Mesenteric fat pad (tissue), 1 donor: ENCODE results near the gene SS18L1. TPM values are rescaled to one million over a fixed set of nuclear protein-coding genes. Genes with fewer than 3 reads are reported as not detected.
"Not testable (repeated sequence)": the region's sequence is repeated elsewhere in the genome, so short reads cannot be mapped to it uniquely, and the experiment has no call there.

ENCODE experiments used
- DNase-seq: peaks from one replicate; pipeline ENCODE4 v3.0.0-alpha.2; 2020; ENCODE audit warnings: low spot score
- total RNA-seq: library from RNA; stranded (reverse); fragmentation: NEBNext Ultra II Directional; extraction: Animal tissue kit (Norgen Biotek cat#: 25700); gene quantifications from one replicate; pipeline ENCODE4 v1.2.1, GENCODE V29; 2021
- donor health status: DM: yes; HTN: yes; CAD: no.

The SS18L1 gene
- total RNA-seq, 1 donor from 2014 or later: 9.0 TPM

DNA sequence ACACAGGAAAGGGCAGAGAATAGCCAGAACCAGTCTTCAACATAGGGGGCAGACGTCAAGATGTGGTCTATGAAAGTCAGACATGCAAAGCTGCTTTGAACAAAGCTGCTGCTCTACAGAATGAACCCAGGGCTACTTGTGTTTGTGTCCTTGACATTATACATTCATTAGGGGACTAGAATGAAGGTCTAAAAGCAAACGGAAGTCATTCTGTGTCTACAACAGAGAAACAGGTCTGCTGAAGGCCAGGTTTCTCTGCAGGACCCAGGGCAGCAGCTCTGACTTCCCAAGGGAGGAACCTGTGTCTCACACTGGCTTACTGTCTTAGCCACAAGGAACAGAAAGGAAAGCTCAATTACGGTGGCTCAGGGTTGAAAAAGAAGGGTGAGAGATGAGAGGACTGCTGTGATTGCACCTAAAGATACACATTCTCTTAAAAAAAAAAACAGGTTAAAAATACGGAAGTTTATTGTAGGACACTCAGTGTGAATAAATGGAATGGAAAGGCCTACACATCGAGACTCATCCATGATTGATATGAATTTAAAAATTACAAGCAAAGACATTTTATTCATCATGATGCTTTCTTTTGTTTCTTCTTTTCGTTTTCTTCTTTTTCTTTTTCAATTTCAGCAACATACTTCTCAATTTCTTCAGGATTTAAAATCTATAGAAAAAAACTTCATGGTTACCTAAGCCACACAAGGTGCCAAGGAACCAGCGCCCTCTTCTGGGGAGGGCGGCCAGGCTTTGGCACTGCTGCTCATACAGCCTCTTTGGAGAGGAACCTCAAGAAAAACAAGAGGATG, 7.1 kb upstream of the SS18L1 start:
- DNase-seq: no peak

DNA sequence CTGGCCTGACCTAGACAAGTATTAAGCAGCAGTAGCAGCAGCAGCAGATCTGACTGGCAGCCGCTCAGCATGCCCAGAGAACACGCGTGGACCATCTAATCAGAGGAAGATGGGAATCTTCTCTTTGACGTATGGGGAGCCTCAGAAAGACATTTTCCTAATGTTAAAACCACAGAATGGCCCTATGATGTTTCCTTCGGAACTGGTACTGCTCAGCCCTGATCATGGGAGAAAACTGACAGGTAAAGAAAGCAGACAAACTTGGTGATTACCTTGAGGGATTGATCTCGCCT, 6.5 kb upstream of the SS18L1 start:
- no peak for DNase-seq

DNA sequence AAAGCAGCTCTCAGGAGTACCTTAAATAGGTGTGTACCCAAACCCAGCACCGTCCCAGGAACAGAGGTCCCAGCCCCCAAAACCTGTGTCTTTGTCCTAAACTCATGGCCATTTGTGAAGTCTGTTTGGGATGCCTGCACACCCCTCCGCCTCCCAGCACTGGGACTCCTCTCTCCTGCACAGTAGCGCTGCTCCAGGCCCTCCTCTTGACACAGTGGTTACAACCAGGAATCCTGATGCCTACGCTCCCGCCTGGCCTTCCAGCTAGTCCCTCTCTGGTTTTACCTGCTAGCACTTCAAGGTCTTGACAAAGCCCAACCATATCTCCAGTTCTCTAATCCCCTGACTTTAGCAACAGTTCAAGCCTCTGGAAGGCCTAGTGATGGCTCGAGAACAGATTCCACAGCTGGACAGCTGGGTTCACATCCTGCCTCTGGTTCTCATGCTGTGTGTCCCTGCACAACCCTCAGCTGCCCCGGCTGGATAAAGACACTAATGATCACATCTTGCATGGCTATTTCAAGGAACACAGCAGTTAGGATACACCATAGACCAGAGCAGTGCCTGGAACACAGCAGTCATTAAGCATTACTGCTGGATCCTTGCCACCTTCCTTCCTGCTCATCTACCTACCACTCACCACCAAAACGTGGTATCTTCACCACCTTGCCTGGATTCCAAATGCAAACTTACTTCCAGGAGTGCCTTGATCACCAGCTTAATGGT, 5.9 kb upstream of the SS18L1 start:
- DNase-seq: no peak

DNA sequence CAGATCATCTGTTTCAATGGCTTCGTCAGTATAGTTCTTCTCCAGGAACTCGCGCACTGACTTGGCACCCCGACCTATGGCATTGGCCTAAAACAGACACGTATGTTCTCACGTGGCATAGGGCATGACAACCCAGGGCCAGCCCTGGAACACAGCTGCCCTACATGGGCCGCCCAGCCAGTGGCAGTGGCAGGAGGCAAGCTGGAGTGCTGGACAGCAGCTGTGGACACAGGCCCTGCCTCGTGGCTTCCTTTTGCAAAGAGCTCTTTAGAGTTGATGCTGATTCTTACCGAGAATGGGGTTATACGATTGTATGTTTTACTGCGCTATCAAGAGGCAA, 5.4 kb upstream of the SS18L1 start:
- no peak for DNase-seq

DNA sequence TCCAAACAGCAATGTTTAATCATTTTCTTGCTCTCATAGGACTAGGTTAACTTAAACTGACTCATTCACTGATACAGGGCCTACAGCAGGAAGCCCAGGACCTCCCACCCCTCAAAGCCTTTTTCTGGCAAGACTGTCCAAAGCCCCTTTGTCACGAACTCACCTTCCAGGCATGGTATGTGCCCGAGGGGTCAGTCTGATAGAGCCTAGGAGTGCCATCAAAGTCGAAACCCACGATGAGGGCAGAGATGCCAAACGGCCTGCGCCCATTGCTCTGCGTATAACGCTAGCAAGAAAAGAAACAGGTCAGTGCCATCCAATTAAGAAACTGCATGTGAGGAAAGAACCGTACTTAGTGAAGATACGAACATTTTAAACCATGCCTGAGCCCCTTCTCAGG, 4.7 kb upstream of the SS18L1 start:
- no peak for DNase-seq

DNA sequence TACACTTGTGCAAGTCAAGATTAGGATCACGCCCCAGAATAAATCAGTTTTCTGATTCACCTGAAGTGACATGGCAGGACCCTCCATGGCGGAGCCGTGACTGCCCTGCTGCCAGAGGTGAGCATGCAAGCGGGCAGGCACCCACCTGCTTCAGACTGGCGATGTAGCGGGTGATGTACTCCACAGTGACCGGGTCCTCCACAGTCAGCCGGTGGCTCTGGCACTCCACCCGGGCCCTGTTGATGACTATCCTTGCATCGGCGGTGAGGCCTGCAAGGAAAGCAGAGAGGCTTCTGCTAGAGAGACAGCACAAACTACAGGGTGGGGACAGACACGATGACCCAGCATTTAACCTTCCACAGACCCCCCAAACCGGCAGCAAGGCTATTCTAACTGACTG, 3.9 kb upstream of the SS18L1 start:
- no peak for DNase-seq

DNA sequence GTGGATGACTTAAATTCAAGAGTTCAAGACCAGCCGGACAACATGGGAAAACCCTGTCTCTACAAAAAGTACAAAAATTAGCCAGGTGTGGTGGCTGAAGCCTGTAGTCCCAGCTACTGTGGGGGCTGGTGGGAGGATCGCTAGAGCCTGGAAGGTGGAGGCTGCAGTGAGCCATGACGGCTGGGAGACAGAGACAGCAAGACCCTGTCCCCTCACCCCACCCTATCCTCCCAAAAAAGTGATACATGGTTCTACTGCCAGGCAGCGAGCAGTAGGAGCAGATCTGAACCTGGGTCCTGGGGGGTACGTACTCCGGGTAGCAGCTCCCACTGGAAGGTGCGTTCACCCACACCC, 2.5 kb upstream of the SS18L1 start:
- no peak for DNase-seq

DNA sequence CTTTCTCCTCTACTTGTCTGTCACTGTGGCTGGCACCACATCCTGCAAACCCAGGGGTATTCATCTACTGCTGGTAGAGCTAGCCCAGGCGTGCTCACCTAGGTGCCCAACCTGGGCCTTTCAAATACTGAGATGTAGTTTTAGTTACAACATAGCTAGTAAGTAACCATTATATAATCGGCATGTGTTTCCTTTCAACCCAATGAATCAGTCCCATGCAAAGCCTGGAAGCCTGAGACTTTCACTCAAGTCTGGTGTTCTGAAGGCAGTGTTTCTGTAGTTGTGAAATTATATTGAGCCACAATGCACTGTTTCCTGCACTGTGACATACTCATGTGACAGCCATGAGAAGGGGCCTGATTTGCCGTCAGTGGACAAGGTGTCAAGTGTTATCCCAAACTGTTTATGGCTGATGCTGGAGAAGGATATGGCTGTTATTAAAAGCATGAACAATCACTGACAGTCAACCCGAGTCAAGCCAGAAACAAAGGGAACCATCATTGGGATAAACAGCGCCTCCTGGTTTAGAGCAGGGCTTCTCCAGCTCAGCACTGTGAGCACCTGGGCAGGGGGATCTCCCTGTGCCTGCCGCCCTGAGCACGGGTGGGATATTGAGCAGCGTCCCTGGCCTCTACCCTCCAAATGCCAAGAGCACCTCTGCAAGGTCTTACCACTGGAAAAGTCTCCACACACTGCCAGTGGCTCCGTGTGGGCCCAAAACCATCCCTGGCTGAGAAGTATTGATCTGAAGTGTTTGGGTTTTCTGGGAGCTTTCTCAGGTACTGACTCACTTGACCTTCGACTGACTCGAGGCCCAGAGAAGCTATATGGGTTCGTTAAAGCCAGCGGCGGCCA, 1.9 kb upstream of the SS18L1 start:
- no peak for DNase-seq

DNA sequence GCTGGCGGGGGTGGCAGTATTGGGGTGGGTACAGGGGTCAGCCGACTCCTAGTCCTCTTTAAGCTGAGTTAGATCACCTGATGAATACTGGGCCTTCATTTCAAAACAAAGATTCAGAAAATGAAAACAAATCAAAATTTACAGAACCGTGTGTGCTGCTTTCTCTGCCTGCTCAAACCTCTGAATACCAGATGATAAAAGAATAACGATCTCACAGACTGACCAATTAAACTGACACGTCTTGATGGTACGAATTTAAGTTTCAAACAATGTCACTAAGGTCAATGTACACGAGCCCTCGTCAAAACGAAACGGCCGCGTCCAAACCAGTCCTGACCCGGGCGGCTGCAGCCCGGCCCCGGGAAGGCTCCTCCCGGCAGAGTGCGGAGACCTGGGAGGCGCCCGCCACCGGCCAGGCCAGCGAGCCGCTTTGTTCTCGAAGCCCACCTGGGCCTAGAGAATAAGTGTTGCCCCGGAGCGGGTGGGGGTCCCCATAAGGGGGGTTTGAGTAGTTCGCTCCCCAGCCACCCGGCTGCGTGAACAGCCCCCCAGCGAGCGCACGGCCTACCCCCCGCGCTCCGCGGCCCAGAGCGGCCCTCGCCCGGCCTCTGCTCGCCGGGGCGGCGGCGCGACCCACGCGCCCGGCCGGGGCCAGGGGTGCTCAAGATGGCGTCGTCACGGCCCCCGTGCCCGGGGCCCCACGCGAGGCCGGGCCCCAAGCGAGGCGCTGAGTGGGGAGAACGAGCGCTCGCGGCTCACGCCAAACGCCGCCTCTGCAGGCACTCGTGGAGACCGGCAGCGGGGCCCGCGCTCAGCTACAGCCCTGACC, 1.1 kb upstream of the SS18L1 start:
- no peak for DNase-seq

DNA sequence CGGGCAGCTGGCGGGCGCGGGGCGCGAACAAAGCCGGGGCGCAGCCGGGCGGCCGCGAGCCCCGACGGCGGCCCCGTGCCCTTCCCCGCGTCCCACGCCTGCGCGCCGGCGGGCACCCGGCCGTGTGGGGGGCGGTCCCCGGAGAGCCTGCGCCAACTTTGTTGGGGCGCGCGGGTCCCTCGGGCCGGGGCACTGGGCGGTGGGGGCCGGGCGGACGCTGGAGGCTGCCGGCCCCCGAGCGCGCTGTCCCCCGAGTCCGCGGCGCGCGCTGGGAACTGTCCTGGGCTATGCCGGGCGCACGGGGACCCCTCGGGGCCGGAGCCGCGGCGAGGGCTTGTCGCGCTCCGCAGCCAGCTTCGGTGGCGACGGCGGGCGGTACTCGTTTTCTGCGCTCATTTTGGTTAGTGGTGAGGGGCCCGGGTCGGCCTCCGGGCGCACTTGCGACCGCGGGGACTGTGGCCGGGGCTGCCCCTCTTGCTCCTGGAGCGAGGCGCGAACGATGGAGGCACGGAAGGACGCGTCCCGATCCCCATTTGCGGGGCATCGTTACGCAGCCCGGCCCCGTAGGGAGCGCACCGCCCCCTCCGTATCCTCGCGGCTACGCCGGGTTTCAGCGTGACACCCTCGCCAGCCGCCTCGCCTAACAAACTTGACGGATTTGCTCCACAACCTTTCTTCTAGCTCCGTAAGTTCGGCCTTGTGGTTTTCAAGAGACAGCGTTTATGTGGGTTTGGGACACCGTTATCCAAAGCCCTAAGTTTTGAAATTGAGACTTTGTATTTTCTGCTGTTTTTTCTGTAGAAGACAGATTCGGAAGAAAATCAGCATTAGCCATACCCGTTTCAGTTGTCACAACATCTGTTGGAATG, 622 bp downstream of the SS18L1 start:
- DNase-seq: no peak

DNA sequence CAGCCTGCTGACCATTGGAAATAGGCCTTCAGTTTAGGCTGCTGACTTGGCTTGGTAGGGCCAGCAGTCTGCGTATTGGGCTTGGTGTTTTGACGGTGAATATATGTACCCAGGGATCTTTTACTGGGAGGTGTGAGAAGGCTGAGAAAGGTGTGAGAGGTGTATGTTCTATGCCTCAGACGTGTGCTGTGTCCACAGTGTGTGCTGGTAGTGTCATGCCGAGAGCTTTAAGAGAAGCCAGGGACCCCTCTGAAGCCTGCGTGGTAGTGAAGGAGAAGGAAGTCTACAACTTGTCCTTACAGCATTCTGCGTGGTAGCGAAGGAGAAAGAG, 2.1 kb downstream of the SS18L1 start:
- no peak for DNase-seq

DNA sequence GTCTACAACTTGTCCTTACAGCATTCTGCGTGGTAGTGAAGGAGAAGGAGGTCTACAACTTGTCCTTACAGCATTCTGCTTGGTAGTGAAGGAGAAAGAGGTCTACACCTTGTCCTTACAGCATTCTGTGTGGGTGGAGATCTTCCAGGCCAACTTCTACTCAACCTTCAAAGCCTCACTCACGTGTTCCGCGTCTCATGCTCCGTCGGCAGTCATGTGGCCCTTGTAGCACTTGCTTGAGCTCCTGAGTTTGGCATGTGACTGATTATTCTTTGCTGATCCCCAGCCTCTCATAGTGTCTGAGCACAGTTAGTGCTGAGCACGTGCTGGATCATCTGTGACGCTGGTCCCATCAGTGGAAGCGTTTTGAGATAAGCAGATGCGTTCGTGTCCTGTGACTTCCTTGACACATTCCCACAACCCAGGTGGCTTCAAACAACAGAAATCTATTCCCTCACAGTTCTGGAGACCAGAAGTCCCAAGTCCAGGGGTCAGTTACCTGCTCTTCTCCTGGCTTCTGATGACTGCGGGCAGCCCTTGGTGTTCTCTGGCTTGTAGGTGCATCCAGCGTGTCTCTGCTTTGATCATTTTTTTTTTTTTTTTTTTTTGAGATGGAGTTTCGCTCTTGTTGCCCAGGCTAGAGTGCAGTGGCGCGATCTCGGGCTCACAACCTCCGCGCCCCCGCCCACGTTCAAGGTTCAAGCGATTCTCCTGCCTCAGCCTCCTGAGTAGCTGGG, 2.6 kb downstream of the SS18L1 start:
- no peak for DNase-seq

DNA sequence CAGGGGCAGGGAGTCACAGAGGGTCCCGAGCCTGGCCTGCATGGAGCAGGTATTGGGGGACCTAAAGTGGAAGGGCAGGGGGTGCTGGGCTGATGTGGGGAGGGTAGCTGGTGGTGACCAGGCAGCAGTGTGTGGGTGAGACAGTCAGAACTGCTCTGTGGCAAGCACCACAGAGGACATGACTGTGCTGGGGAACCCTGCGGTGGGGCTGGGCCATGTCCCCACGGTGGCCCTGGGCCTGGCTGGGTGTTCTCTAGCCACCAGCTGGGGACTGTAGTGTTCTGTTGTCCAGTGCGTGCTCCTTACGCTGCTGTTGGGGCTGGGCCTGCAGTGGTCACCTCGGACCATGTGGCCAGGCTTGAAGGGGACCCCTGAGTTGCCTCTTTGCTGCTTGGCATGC, 3.6 kb downstream of the SS18L1 start:
- no peak for DNase-seq

DNA sequence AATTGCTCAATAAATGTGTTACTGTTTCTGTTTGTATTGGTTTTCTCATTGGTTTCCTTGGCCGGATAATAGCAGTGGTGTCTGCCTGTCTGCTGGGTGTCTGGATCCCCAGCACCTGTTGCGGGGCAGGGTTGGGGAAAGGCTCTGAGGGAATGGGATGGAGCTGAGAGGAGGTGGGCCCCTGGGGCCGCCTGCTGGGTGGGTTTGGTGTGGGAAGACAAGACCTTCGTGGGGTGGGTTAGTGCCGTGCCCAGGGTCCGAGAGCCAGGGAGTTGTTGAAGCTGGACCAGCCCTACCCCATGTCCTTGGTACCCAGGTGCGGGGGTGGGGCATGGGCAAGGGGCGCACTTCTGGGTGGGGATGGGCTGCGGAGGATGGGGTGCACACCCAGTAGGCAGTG, 4.0 kb downstream of the SS18L1 start:
- DNase-seq: no peak

DNA sequence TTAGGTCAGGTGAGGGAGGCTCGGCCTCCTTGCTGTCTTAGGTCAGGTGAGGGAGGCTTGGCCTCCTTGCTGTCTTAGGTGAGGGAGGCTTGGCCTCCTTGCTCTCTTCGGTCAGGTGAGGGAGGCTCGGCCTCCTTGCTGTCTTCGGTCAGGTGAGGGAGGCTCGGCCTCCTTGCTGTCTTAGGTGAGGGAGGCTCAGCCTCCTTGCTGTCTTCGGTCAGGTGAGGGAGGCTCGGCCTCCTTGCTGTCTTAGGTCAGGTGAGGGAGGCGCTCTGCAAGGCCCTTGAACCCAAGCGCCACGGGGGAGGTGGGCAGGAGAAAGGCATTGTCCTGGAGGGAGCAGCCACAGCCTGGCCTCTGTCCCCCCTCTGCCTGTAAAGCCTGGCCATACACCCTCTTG, 4.8 kb downstream of the SS18L1 start:
- not testable (repeated sequence) for DNase-seq

DNA sequence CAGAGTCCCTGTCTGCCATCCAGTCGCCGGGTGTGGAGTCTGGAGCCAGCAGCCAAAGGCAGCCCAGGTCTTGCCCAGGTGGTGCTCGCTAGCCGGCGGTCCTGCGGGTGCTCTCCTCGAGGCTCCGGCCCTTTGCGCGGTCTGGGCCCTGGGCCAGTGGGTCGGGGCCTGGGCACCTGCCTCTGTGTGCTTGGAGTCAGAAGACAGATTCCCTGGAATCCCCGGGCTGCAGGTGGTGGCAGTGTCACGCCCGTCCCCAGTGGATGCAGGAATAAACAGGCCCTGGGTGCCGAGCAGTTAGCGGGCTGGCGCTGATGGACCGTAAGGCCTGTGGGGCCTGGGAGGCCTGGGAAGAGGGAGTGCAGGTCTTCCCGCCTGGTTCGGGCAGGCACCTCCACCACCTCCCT, 5.3 kb downstream of the SS18L1 start:
- DNase-seq: no peak

DNA sequence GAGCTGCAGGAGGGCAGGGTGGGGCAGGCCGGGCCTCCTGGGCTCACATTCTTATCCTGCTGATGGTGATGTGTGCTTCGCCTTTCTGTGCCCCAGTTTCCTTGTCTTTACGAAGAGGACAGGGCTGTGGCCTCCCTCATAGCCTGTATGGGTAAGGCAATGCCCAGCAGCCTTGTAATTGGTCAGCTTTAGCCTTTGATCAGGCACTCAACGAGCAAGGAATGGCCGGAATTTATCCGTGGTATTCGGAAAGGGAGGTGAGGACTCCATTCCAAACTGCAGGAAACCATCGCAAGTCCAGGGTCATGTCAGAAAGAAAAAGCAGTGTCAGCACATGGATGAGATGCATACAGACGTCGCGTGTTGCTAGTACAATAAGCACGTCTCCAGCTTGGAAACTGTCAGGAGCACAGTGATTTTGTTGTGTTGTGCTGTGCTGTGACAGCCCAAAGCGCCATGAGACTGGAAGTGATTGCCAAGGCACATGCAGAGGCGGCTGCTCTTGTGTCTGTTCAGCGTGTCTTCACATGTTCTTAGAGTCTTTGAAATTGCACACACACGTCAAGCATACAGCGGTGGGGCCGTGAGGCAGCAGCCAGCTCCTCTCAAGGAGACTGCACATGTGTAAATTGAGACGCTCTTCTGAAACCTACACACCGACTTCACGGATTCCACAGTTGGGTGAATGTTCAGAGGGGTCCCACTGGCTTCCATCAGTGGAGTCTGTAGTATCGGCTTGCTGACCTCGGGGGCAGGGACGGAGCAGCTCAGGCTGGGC, 6.2 kb downstream of the SS18L1 start:
- DNase-seq: no peak

DNA sequence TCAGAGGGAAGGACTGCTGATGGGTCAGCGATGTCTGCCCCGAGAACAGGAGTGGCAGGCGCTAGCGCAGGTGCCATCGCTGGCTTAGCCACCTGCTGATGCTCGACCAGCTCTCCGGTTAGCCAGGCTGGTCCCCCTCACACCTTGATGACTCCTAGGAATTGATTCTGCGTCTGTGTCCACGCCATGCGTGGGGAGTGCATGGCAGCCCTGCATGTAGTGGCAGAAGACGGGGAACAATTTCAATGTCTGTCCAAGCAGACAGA, 6.7 kb downstream of the SS18L1 start:
- no peak for DNase-seq

DNA sequence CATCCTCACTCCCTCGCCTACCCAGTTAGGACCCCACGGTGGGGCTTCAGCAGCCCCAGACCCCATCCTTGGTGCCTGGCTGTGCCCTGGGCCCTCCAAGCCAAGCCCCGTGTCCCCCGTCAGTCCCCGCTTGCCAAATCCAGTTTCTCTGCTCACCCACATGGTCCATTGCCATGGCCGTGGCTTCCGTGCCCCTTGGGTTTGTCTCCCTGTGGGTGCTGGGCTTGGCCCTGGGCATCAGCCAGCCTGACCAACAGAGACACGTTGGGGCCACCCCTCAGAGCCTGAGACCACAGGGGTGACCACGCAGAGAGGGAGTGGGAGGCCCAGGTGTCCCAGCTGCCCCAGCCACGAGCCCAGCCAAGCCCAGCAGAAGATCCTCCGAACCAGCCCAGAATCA, 7.7 kb downstream of the SS18L1 start:
- no peak for DNase-seq
